Measurements from ENCODE around the gene SGK1. TPM values are rescaled to one million over a fixed set of nuclear protein-coding genes. Genes with fewer than 3 reads are reported as not detected.

The SGK1 gene
- polyA plus RNA-seq, 1 of the 3 experiments (the other 2 are of a cell fraction) = 440 TPM

DNA sequence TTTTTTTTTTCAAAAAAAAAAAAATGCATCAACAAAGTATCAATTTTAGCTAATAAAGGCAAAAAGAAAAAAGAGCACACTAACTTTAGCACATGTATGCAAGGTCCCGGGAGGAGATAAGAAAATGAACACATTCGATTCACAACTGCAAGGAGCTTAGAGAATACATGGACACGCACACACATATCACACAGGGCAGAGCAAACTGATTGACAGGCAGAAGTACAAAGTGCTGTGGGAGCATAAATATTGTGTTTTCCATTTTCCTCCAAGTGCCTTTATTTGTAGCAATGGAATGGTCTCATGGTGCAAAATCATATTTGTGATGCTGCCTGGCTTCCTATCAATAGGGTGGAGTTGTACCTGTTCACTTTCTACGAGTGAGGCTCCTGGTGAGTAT lies 63.8 kb downstream of the SGK1 start:
- ChIA-PET CTCF (no interaction called here), POLR2A (interaction anchor here (0.6 kb wide), 1 partner anchor 8 kb away, joined by 3 read pairs; no protein-coding TSS in a partner anchor)
- DNase-seq = no peak
- Histone ChIP-seq H3K4me2 (no peak overlapping the region), H3K36me3 (replicated peaks in 1 of 2; ENCODE audit: control insufficient read depth in 1 of 2, insufficient read depth in 2 of 2, low read length in 1 of 2) (no peaks in the 10 kb centered on the region), H2AFZ (ENCODE audit: low read depth) (no peak overlapping the region), H3K9me2 (no peaks in the 10 kb centered on the region), H3K4me1 (ENCODE audit: control insufficient read depth in 1 of 2, insufficient read depth in 2 of 2, low read depth in 1 of 2, low read length in 1 of 2) (peaks cover 2 to 6% of the 10 kb centered on the region in 2 experiments; a peak in 2 of 4 replicates), H3K27ac (ENCODE audit: low read depth in 2 of 2, low read length in 1 of 2) (peak overlapping the region in 1 of 2 experiments; percentile 27; a peak in 1 of 4 replicates), H3K9me3 (no peaks in the 10 kb centered on the region), H4K20me1 (ENCODE audit: insufficient read depth) (no peaks in the 10 kb centered on the region), H3K4me3 (ENCODE audit: low read depth in 2 of 2, low read length in 1 of 2) (no peak overlapping the region), H3K27me3 (ENCODE audit: insufficient read depth) (no peaks in the 10 kb centered on the region), H3K9ac (no peak overlapping the region), H3F3A (replicated peaks; ENCODE audit: insufficient read depth) (no peaks in the 10 kb centered on the region), H3K79me2 (ENCODE audit: insufficient read depth) (no peaks in the 10 kb centered on the region)
- TF ChIP-seq RXRA (IDR thresholded peaks at IDR 0.05; ENCODE audit: borderline replicate concordance, low read depth) (no peak), EP300 (IDR thresholded peaks at IDR 0.05; ENCODE audit: borderline replicate concordance in 1 of 2, low read depth in 1 of 2, low read length in 1 of 2) (no peak), MEF2A (IDR thresholded peaks at IDR 0.05; ENCODE audit: borderline replicate concordance, low read depth) (no peak), TCF12 (IDR thresholded peaks at IDR 0.05) (no peak), TEAD4 (IDR thresholded peaks at IDR 0.05; ENCODE audit: borderline replicate concordance, insufficient read depth) (no peak), SMC3 (IDR thresholded peaks at IDR 0.05; ENCODE audit: low read depth, low read length) (no peak), NFIC (IDR thresholded peaks at IDR 0.05; ENCODE audit: borderline replicate concordance) (no peak), ELF1 (IDR thresholded peaks at IDR 0.05) (no peak), RFX5 (IDR thresholded peaks at IDR 0.05; ENCODE audit: low read length) (no peak), CHD2 (IDR thresholded peaks at IDR 0.05; ENCODE audit: low read length, partially characterized antibody) (no peak), GATA2 (CRISPR knock-in tag; IDR thresholded peaks at IDR 0.05) (no peak)
- 84% methylated on average over 4 of the region's 4 CpGs for WGBS (ENCODE audit: low lambda C conversion rate)

GRCh38 chr6:134253681-134254080 lies 64.2 kb downstream of the SGK1 start:
- ChIA-PET CTCF (no interaction called here), POLR2A (interaction anchor here (0.6 kb wide), 1 partner anchor 8 kb away, joined by 3 read pairs; no protein-coding TSS in a partner anchor)
- Histone ChIP-seq H3K4me1 (ENCODE audit: control insufficient read depth in 1 of 2, insufficient read depth in 2 of 2, low read depth in 1 of 2, low read length in 1 of 2) (peaks cover 2 to 6% of the 10 kb centered on the region in 2 experiments; a peak in 2 of 4 replicates), H3K4me3 (ENCODE audit: low read depth in 2 of 2, low read length in 1 of 2) (no peak overlapping the region), H3K4me2 (no peak overlapping the region), H3K27ac (ENCODE audit: low read depth in 2 of 2, low read length in 1 of 2) (peak overlapping the region; percentile 18 to 27; a peak in 2 of 4 replicates), H4K20me1 (ENCODE audit: insufficient read depth) (no peaks in the 10 kb centered on the region), H3K9ac (no peak overlapping the region), H3K36me3 (replicated peaks in 1 of 2; ENCODE audit: control insufficient read depth in 1 of 2, insufficient read depth in 2 of 2, low read length in 1 of 2) (no peaks in the 10 kb centered on the region), H3K79me2 (ENCODE audit: insufficient read depth) (no peaks in the 10 kb centered on the region), H2AFZ (ENCODE audit: low read depth) (no peak overlapping the region; the same call in 1 of the 2 replicates), H3K9me2 (no peaks in the 10 kb centered on the region), H3K9me3 (no peaks in the 10 kb centered on the region), H3K27me3 (ENCODE audit: insufficient read depth) (no peaks in the 10 kb centered on the region), H3F3A (replicated peaks; ENCODE audit: insufficient read depth) (no peaks in the 10 kb centered on the region)
- 28% methylated on average over 7 of the region's 7 CpGs for WGBS (ENCODE audit: low lambda C conversion rate)
- peak; percentile 12 for DNase-seq
- TF ChIP-seq NFIC (IDR thresholded peaks at IDR 0.05; ENCODE audit: borderline replicate concordance) (peak; percentile 41; the same call in 1 of the 2 replicates), YY1 (IDR thresholded peaks at IDR 0.05; ENCODE audit: low read depth) (no peak), MEF2A (IDR thresholded peaks at IDR 0.05; ENCODE audit: borderline replicate concordance, low read depth) (no peak), GATA2 (CRISPR knock-in tag; IDR thresholded peaks at IDR 0.05) (no peak), POLR2AphosphoS5 (IDR thresholded peaks at IDR 0.05; ENCODE audit: low read depth, low read length) (no peak), NRF1 (IDR thresholded peaks at IDR 0.05; ENCODE audit: low read depth, low read length) (no peak), FOXM1 (IDR thresholded peaks at IDR 0.05; ENCODE audit: low read depth) (0 out of 2 replicates have a peak, but pooled peaks have one; percentile 11), SIN3A (IDR thresholded peaks at IDR 0.05; ENCODE audit: borderline replicate concordance, low read depth, low read length) (no peak), ELF1 (IDR thresholded peaks at IDR 0.05) (no peak), RFX5 (IDR thresholded peaks at IDR 0.05; ENCODE audit: low read length) (no peak), IRF3 (IDR thresholded peaks at IDR 0.05; ENCODE audit: low read depth, low read length) (no peak), TAF1 (IDR thresholded peaks at IDR 0.05; ENCODE audit: borderline replicate concordance, low read depth, low read length) (no peak), RCOR1 (IDR thresholded peaks at IDR 0.05; ENCODE audit: low read length) (peak; percentile 24; the same call in 1 of the 2 replicates), TCF12 (IDR thresholded peaks at IDR 0.05) (peak; percentile 87), EP300 (IDR thresholded peaks at IDR 0.05; ENCODE audit: borderline replicate concordance in 1 of 2, low read depth in 1 of 2, low read length in 1 of 2) (peak in 1 of 2 experiments; percentile 33; a peak in 1 of 4 replicates), FOXJ3 (CRISPR knock-in tag; IDR thresholded peaks at IDR 0.05) (no peak), MXI1 (IDR thresholded peaks at IDR 0.05; ENCODE audit: low read depth, low read length) (no peak), JUND (IDR thresholded peaks at IDR 0.05) (0 out of 2 replicates have a peak, but pooled peaks have one; percentile 30), EZH2phosphoT487 (IDR thresholded peaks at IDR 0.05; ENCODE audit: borderline replicate concordance, low read depth) (no peak)
- TF ChIP-seq, protein P1, sequence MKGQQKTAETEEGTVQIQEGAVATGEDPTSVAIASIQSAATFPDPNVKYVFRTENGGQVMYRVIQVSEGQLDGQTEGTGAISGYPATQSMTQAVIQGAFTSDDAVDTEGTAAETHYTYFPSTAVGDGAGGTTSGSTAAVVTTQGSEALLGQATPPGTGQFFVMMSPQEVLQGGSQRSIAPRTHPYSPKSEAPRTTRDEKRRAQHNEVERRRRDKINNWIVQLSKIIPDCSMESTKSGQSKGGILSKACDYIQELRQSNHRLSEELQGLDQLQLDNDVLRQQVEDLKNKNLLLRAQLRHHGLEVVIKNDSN (IDR thresholded peaks at IDR 0.05; ENCODE audit: borderline replicate concordance, low read depth) = no peak

All from SK-N-SH (cell line).